WERI-Rb-1 (cell line): Measurements from ENCODE around the gene SEC23A.

Experiments
- DNase-seq: peaks from one replicate; pipeline ENCODE4 v3.0.0-alpha.2; 2020
- H3K27ac ChIP-seq: fragments of 250-450 bp; sonication (Bioruptor Pico); 2 replicates; pipeline ENCODE4 v1.5.1; 2020; ENCODE audit warnings: mild to moderate bottlenecking, moderate library complexity
- H3K27me3 ChIP-seq: fragments of 250-450 bp; sonication (Bioruptor Pico); 2 replicates; pipeline ENCODE4 v1.5.1; 2021; ENCODE audit warnings: mild to moderate bottlenecking, low read depth, moderate library complexity; ENCODE audit not compliant: insufficient read depth, severe bottlenecking
- H3K36me3 ChIP-seq: fragments of 250-450 bp; sonication (Bioruptor Pico); 2 replicates; pipeline ENCODE4 v1.5.1; 2020; ENCODE audit warnings: mild to moderate bottlenecking, moderate library complexity
- H3K4me3 ChIP-seq: 2 replicates; pipeline ENCODE4 v1.5.1; 2011; ENCODE audit warnings: low read depth, mild to moderate bottlenecking, control low read depth, low read length
- H3K9me3 ChIP-seq: fragments of 250-450 bp; sonication (Bioruptor Pico); 2 replicates; pipeline ENCODE4 v1.5.1; 2021; ENCODE audit warnings: mild to moderate bottlenecking, moderate library complexity; ENCODE audit not compliant: severe bottlenecking
- CTCF ChIP-seq: IDR thresholded peaks from 2 replicates; pipeline ENCODE4 v1.5.1; 2011; ENCODE audit warnings: low read depth, mild to moderate bottlenecking, control low read depth, inconsistent platforms, low read length

SEC23A gene

GRCh38 chr14:39006721-39007410, 96.2 kb downstream of the SEC23A start:
- peaks cover 41% of the 10 kb centered on the region for H3K27me3 ChIP-seq
- H3K4me3 ChIP-seq, result no peak overlapping the region
- no peaks in the 10 kb centered on the region for H3K36me3 ChIP-seq
- no peak for DNase-seq
- no peak for TF ChIP-seq CTCF
- no peaks in the 10 kb centered on the region for H3K9me3 ChIP-seq
- no peak overlapping the region for H3K27ac ChIP-seq

- Histone ChIP-seq H3K4me3 (no peak overlapping the region), H3K9me3 (no peaks in the 10 kb centered on the region), H3K36me3 (no peaks in the 10 kb centered on the region), H3K27ac (no peak overlapping the region), H3K27me3 (peaks cover 46% of the 10 kb centered on the region)
- no peak for DNase-seq
- TF ChIP-seq CTCF, result no peak
Observed at GRCh38 chr14:39005044-39005880, 97.8 kb downstream of the SEC23A start.

GRCh38 chr14:38999949-39000348, 103.1 kb downstream of the SEC23A start:
- no peak for TF ChIP-seq CTCF
- Histone ChIP-seq H3K4me3 (no peak overlapping the region), H3K36me3 (no peaks in the 10 kb centered on the region), H3K27me3 (peaks cover 78% of the 10 kb centered on the region), H3K9me3 (no peaks in the 10 kb centered on the region), H3K27ac (no peak overlapping the region)
- no peak for DNase-seq

- Histone ChIP-seq H3K36me3 (no peaks in the 10 kb centered on the region), H3K27ac (no peak overlapping the region), H3K4me3 (no peak overlapping the region), H3K27me3 (peaks cover 71% of the 10 kb centered on the region), H3K9me3 (no peaks in the 10 kb centered on the region)
- DNase-seq, result no peak
- TF ChIP-seq CTCF, result no peak
Observed at GRCh38 chr14:38994731-38995130, 108.3 kb downstream of the SEC23A start.

- Histone ChIP-seq H3K27me3 (peaks cover 73% of the 10 kb centered on the region), H3K4me3 (no peak overlapping the region), H3K36me3 (no peaks in the 10 kb centered on the region), H3K9me3 (no peaks in the 10 kb centered on the region), H3K27ac (no peak overlapping the region)
- DNase-seq, result no peak
- TF ChIP-seq CTCF, result no peak
Observed at GRCh38 chr14:38993981-38994380, 109.1 kb downstream of the SEC23A start.
